AG09319 (cell line): ENCODE data around the gene SPC24.
"Not testable (repeated sequence)": the region's sequence is repeated elsewhere in the genome, so short reads cannot be mapped to it uniquely, and the experiment has no call there.

Source experiments
- DNase-seq: peaks from one replicate; pipeline ENCODE4 v3.0.0-alpha.2; 2010; ENCODE audit warnings: low read depth; ENCODE audit errors: extremely low read depth
- TF ChIP-seq, protein P1 (sequence below): IDR thresholded peaks from 2 replicates; pipeline ENCODE4 v1.5.1; 2011; ENCODE audit warnings: low read depth, mild to moderate bottlenecking, inconsistent platforms, low read length, moderate library complexity

SPC24 gene

DNA sequence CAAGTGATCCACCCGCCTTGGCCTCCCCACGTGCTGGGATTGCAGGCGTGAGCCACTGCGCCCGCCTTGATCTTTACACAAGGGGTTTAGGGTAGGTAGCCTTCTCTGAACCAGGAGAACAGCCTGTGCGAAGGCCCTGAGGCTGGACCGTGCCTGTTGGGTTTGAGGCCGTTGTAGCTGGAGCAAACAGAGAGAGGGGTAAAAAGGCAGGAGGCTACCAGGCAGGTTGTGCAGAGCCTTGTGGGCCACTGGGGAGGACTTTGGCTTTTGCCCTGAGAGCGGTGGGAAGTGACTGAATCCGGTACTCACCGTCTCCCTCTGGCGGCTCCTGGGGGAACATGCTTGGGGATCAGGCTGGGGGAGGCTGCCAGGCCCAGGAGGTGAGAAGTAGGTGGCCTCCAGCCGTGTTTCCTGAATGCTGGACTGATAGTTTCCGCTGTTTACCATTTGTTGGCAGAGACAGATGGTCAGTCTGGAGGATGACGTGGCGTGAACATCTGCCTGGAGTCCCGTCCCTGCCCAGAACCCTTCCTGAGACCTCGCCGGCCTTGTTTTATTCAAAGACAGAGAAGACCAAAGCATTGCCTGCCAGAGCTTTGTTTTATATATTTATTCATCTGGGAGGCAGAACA is 24.6 kb downstream of the SPC24 start:
- no peak for DNase-seq
- TF ChIP-seq, protein P1, sequence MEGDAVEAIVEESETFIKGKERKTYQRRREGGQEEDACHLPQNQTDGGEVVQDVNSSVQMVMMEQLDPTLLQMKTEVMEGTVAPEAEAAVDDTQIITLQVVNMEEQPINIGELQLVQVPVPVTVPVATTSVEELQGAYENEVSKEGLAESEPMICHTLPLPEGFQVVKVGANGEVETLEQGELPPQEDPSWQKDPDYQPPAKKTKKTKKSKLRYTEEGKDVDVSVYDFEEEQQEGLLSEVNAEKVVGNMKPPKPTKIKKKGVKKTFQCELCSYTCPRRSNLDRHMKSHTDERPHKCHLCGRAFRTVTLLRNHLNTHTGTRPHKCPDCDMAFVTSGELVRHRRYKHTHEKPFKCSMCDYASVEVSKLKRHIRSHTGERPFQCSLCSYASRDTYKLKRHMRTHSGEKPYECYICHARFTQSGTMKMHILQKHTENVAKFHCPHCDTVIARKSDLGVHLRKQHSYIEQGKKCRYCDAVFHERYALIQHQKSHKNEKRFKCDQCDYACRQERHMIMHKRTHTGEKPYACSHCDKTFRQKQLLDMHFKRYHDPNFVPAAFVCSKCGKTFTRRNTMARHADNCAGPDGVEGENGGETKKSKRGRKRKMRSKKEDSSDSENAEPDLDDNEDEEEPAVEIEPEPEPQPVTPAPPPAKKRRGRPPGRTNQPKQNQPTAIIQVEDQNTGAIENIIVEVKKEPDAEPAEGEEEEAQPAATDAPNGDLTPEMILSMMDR = peak; percentile 92

DNA sequence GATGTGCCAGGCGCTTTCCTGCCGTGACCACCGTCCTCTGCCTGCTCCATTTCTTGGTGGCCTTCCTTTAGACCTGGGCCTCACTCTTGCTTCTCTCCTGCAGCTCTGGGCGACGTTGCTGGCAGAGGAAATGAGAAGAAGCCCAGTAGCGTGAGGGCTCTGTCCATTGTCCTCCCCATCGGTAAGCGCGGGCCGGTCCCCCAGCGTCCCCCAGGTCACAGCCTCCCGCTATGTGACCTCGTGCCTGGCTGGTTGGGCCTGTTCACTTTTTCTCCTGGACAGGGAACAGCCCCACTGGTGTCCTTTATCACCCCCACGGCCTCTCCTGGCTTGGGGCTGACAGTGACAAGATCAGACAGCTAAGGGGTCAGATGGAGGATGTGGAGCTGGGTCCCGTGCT is 27.7 kb downstream of the SPC24 start:
- TF ChIP-seq, protein P1 = no peak
- no peak for DNase-seq

DNA sequence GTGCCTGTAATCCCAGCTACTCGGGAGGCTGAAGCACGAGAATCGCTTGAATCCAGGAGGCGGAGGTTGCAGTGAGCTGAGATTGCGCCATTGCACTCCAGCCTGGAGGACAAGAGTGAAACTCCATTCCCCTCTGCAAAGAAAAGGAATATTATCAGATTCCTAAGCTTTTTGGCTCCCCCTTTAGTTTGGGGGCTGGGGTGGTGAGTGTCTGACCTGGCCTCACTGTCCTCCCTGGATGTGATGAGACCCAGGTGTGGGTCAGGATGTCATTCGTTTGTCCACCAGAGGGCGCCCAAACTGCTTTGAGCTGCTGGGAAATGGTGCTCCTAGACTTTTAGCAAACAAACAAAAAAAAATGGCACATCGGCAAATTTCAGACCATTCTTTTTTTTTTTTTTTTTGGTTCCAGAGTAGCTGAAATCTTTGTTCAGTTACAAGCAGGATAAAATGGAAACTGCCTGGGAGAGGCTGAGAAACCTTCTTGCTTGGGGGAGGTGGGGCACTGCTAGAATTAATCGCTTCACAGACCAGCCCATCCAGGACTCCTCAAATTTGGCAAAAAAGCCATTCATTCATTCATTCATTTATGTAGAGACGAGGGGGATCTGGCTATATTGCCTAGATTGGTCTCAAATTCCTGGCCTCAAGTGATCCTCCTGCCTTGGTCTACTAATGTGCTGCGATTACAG is 29.4 kb downstream of the SPC24 start:
- TF ChIP-seq, protein P1 = peak; percentile 73
- no peak for DNase-seq

DNA sequence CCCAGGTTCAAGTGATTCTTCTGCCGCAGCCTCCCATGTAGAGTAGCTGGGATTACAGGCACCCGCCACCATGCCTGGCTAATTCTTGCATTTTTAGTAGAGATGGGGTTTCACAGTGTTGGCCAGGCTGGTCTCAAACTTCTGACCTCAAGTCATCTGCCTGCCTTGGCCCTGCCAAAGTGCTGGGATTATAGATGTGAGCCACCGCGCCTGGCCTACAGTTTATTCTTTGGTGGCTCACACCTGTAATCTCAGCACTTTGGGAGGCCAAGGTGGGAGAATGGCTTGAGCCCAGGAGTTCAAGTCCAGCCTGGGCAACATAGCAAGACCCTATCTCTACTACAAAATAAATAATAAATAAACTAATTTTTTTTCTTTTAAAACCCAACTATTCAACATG is 31.4 kb downstream of the SPC24 start:
- DNase-seq = not testable (repeated sequence)

DNA sequence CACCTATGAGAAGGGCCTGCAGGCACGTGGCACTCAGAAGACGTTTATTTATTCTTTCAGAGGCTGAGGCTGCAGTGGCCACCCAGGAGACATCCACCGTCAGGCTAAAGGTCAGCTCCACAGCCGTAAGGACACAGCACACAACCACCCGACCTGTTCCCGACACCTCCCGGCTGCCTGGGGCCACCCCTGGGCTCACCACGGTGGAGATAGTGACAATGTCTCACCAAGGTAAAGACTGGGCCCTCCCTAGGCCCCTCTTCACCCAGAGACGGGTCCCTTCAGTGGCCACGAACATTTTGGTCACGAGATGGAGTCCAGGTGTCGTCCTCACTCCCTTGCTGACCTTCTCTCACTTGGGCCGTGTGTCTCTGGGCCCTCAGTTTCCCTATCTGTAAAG is 32.5 kb downstream of the SPC24 start:
- DNase-seq = no peak
- TF ChIP-seq, protein P1 = no peak

DNA sequence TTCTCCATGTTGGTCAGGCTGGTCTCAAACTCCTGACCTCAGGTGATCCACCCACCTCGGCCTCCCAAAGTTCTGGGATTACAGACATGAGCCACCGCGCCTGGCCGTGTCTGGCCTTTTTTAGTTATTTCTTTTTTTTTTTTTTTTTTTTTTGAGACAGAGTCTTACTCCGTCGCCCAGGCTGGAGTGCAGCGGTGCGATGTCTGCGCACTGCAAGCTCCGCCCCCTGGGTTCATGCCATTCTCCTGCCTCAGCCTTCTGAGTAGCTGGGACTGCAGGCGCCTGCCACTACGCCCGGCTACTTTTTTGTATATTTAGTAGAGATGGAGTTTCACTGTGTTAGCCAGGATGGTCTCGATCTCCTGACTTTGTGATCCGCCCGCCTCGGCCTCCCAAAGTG is 33.6 kb downstream of the SPC24 start:
- not testable (repeated sequence) for DNase-seq

DNA sequence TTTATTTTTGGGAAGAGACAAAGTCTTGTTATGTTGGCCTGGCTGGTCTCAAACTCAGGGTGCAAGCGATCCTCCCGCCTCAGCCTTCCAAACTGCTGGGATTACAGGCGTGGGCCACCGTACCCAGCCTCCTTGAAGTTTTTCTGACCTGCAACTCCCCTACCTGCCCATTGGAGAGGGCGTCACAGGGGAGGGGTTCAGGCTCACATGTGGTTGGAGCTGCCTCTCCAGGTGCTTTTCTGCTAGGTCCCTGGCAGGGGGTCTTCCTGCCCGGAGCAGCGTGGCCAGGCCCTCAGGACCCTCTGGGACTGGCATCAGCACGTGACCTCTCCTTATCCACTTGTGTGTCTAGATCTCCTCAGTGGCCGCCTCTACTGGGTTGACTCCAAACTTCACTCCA is 39.1 kb downstream of the SPC24 start:
- no peak for DNase-seq

DNA sequence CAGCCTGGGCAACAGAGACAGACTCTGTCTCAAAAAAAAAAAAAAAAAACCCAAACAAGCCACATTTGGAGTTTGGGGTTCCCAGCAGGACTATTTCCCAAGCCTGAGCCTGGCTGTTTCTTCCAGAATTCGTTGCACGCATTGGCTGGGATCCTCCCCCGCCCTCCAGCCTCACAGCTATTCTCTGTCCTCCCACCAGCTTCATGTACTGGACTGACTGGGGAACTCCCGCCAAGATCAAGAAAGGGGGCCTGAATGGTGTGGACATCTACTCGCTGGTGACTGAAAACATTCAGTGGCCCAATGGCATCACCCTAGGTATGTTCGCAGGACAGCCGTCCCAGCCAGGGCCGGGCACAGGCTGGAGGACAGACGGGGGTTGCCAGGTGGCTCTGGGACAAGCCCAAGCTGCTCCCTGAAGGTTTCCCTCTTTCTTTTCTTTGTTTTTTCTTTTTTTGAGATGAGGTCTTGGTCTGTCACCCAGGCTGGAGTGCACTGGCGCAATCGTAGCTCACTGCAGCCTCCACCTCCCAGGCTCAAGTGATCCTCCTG is 39.6 kb downstream of the SPC24 start:
- DNase-seq = no peak
- TF ChIP-seq, protein P1 = no peak

More for the DNA sequence above, 39.1 kb downstream of the SPC24 start:
- TF ChIP-seq, protein P1 = no peak
